GM12892 (cell line): ENCODE measurements around the gene MSRB1.
"Not testable (repeated sequence)": the region's sequence is repeated elsewhere in the genome, so short reads cannot be mapped to it uniquely, and the experiment has no call there.

Experiments used
- DNase-seq: peaks from one replicate; pipeline ENCODE4 v3.0.0; 2011; ENCODE audit not compliant: insufficient read length
- FAIRE-seq: peaks from 2 replicates; lab custom pipeline; 2011; peaks lifted over from hg19 to GRCh38; lab: Jason Lieb, UNC
- POLR2A ChIP-seq: IDR thresholded peaks from 2 replicates; pipeline ENCODE4 v1.6.1; 2011; ENCODE audit warnings: low read depth, low read length, control low read depth
- POLR2AphosphoS5 ChIP-seq: IDR thresholded peaks from 2 replicates; pipeline ENCODE4 v1.6.1; 2011; ENCODE audit warnings: low read depth, low read length, control low read depth
- TAF1 ChIP-seq: IDR thresholded peaks from 2 replicates; pipeline ENCODE4 v1.6.1; 2011; ENCODE audit warnings: low read depth, mild to moderate bottlenecking, control low read depth, low read length, borderline replicate concordance

The MSRB1 gene

DNA sequence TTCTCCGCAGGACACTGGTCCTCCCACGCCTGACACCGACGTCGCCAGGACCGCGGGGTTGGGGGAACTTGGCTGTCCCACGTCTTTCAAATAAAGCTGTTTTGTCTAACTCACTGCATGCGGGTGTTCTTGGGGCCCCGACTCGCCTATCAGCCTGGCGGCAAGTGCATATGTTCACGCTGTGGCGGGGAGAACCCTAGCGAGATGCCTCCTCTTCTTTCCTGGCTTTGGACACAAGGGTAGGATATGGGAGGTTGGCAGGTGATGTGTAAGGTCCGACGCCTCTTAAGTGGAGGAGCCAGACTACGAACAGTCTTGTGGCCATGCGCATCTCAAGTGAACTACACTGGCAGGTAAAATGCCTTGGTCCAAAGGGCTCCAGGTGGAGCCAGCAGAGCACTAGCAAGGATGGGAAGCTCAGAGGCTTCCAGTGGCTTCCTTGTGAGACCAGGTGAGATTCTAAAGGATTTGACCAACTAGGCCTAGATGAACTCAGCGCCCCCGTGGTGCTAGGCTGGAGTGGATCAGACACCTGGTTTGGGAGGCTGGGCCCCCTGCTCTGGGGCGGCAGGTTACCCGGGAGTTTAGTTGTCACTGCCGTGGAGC, 22.5 kb upstream of the MSRB1 start:
- TF ChIP-seq POLR2A = 0 out of 2 replicates have a peak, but pooled peaks have one; percentile 1
- TF ChIP-seq POLR2AphosphoS5 = no peak
- TF ChIP-seq TAF1 = no peak
- FAIRE-seq (no peak), DNase-seq (no peak)

- peak; percentile 92 for FAIRE-seq
- peak; percentile 100 for DNase-seq
These were observed 21.8 kb upstream of the MSRB1 start, which contains the start of gene RPS2 for GRCh38 chr16:1964506-1965395. Gene RPS2, minus strand, starts transcription at chr16:1964826. Its CDS starts 201 bp downstream, at chr16:1964625.

DNA sequence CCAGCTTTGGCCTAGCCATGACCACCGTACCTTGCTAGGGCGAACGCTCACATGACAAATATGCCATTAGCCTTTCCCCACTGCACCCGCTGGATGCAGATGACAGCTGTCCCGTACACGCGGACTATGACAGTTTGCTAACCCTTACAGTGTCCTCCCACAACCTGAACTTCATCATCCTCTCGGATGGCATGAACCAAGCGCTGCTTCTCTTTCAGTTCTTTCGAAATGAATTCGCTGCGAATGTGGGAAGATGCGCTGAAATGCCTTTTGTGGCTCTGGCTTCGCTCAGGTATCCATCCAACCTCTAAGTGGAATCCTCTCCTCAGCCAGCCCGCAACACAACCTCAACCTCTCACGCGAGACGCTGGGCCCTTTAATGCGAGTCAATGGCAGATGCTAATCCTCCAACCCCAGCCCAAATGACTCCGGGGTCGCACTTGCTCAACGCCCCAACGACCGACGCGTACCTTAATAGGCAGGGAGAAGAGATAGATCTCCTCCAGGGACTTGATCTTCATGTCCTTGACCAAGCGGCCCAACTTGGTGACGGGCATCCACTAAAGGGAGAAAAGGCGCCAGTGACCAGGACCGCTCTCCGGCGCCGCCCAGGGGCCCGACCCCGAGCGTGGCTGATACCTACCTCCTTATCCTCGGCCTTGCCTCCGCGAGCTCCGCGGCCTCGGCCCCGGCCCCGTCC, 21.0 kb upstream of the MSRB1 start:
- TF ChIP-seq TAF1 (no peak), POLR2AphosphoS5 (peak; percentile 72), POLR2A (peak; percentile 71)
- peak; percentile 71 for FAIRE-seq
- no peak for DNase-seq

More at GRCh38 chr16:1964506-1965395, 21.8 kb upstream of the MSRB1 start, which contains the start of gene RPS2:
- TF ChIP-seq POLR2A (peak; percentile 100), TAF1 (peak; percentile 99), POLR2AphosphoS5 (peak; percentile 100)

DNA sequence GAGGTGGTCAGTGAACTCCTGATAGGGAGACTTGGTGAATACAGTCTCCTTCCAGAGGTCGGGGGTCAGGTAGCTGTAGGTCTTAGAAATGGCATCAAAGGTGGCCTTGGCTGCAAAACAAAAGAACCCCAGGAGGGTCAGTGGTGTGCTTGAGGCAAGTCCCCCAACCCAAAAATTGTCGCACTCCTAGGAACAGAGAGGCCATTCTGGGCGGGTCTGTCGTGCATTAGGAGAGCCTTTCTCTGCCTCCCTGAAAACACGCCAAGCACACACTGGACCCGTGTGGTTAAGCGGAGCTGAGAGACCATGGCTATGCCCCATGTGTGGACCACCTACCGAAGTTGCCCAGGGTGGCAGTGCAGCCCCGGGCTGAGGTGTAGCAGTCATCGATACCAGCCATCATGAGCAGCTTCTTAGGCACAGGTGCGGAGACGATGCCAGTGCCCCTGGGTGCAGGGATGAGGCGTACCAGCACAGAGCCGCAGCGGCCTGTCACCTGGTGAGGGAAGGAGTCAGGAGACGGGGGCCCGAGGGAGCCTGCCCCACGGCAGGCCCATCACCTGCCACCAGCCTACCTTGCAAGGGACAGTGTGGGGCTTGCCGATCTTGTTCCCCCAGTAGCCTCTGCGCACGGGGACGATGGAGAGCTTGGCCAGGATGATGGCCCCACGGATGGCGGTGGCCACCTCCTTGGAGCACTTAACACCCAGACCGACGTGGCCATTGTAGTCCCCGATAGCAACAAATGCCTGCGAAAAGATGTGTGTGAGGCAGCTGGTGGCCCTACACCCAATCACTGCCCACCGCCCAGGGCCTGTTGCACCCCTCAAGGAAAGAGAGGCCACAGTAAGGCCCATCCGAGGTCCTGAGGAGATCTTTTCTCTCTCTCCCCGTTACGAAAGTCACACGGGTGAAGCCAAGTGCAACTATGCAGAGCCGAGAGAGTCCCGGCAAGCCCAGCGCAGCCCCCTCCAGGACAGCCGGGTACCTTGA, 19.5 kb upstream of the MSRB1 start:
- TF ChIP-seq POLR2A (peak; percentile 71; the same call in 1 of the 2 replicates), POLR2AphosphoS5 (peak; percentile 56; the same call in 1 of the 2 replicates)
- not testable (repeated sequence) for FAIRE-seq, DNase-seq

DNA sequence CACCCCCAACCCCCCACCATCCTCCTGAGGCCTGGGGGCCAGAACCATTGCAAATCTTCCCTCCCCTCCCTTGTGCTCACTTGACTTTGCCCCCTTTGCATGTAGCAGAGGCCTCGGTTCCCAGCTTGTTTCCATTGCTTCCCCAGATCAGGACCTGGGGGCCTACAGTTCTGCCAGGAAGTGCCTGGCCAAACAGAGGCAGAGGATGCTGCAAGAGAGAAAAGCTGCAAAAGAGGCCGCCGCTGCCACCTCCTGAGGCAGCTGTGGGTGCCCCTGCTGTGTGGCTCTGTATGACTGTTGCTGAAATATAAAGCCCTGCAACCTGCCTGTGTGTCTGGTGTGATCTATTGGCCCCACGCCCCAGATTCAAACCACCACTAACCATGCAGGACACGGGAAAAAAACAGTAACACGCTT, 18.7 kb upstream of the MSRB1 start:
- TF ChIP-seq POLR2A (no peak), POLR2AphosphoS5 (no peak), TAF1 (no peak)
- DNase-seq (no peak), FAIRE-seq (no peak)

GRCh38 chr16:1960665-1961630, 17.9 kb upstream of the MSRB1 start:
- DNase-seq (no peak), FAIRE-seq (peak; percentile 53)
- TF ChIP-seq POLR2A (peak; percentile 91), TAF1 (no peak), POLR2AphosphoS5 (peak; percentile 98)

- peak; percentile 87 for DNase-seq
- FAIRE-seq = peak; percentile 95
- TF ChIP-seq POLR2A = peak; percentile 86
- TF ChIP-seq TAF1 = 0 out of 2 replicates have a peak, but pooled peaks have one; percentile 28
- TF ChIP-seq POLR2AphosphoS5 = peak; percentile 67
These were observed 16.5 kb upstream of the MSRB1 start, which contains the start of gene NDUFB10 for GRCh38 chr16:1959269-1960039. Gene NDUFB10, plus strand, starts transcription at chr16:1959538. Its CDS starts 87 bp downstream, at chr16:1959625.

- DNase-seq (no peak), FAIRE-seq (no peak)
- TF ChIP-seq TAF1 = no peak
- TF ChIP-seq POLR2A = no peak
These were observed 15.8 kb upstream of the MSRB1 start for GRCh38 chr16:1958715-1959268.

DNA sequence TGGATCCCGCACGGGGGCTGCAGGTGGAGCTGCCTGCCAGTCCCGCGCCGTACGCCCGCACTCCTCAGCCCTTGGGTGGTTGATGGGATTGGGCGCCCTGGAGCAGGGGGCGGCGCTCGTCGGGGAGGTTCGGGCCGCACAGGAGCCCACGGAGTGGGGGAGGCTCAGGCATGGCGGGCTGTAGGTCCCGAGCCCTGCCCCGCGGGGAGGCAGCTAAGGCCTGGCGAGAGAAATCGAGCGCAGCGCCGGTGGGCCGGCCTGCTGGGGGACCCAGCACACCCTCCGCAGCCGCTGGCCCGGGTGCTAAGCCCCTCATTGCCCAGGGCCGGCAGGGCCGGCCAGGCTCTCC, 15.1 kb upstream of the MSRB1 start:
- not testable (repeated sequence) for DNase-seq, FAIRE-seq

DNA sequence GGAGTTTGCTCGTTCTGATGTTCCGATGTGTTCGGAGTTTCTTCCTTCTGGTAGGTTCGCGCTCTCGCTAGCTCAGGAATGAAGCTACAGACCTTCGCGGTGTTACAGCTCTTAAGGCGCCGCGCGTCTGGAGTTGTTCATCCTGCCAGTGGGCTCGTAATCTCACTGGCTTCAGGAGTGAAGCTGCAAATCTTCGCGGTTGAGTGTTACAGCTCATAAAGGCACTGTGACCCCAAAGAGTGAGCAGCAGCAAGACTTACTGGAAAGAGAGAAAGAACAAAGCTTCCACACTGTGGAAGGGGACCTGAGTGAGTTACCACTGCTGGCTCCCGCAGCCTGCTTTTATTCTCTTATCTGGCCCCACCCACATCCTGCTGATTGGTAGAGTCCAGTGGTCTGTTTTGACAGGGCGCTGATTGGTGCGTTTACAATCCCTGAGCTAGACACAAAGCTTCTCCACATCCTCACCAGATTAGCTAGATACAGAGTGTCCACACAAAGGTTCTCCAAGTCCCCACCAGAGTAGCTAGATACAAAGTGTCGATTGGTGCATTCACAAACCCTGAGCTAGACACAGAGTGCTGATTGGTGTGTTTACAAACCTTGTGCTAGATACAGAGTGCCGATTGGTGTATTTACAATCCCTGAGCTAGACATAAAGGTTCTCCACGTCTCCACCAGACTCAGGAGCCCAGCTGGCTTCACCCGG, 14.6 kb upstream of the MSRB1 start:
- DNase-seq, FAIRE-seq: not testable (repeated sequence)
